GM12878 (cell line): ENCODE data around the gene MAML3.

ENCODE experiments used
- EGR1 ChIP-seq, 2 experiments: IDR thresholded peaks; 1 replicate in 1 of 2; 2 replicates in 1 of 2; pipeline ENCODE4 v1.6.1; 2011 to 2012; ENCODE audit warnings: low read depth in 2 of 2, low read length in 2 of 2, borderline replicate concordance in 1 of 2, mild to moderate bottlenecking in 1 of 2, moderate library complexity in 1 of 2
- GABPA ChIP-seq: IDR thresholded peaks from 2 replicates; pipeline ENCODE4 v1.6.1; 2014; ENCODE audit warnings: antibody characterized with exemption, low read depth, mild to moderate bottlenecking, inconsistent platforms
- POLR2A ChIP-seq: IDR thresholded peaks from 2 replicates; pipeline ENCODE4 v1.6.1; 2011; ENCODE audit warnings: low read depth, mild to moderate bottlenecking, low read length
- TF ChIP-seq, protein P1 (sequence below), 3 experiments: IDR thresholded peaks in 2 of 3; conservative IDR thresholded peaks in 1 of 3; 2 replicates each; pipeline ENCODE4 v1.5.1; 2011; ENCODE audit warnings: low read depth in 3 of 3, low read length in 3 of 3, mild to moderate bottlenecking in 3 of 3, control low read depth in 2 of 3, moderate library complexity in 2 of 3, inconsistent platforms in 1 of 3, mixed read lengths in 1 of 3; ENCODE audit not compliant: control insufficient read depth in 2 of 3, insufficient read depth in 1 of 3; ENCODE audit errors: extremely low read depth in 1 of 3

DNA sequence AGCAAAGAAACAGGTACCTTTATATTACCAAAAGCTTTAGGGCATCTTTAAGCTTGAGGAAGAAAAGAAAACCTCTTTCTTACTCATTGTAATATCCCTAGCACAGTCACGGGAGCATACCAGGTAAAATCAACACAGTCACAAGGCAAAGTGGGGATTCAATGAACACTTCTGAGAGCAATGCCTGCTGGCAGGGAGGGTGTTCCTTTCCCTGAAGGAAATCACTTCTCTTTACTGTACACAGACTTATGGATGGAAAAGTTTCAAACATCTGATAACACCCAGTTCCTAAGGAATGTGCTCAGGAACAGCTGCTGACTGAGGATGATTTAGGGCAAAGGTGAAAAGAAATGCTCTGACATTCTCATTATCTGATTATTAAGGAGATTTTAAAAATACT, 94.8 kb downstream of the MAML3 start:
- TF ChIP-seq GABPA, result no peak
- no peak for TF ChIP-seq EGR1 (IDR thresholded peaks at IDR 0.05; ENCODE audit: borderline replicate concordance in 1 of 2, low read depth in 2 of 2, low read length in 2 of 2)
- TF ChIP-seq, protein P1, sequence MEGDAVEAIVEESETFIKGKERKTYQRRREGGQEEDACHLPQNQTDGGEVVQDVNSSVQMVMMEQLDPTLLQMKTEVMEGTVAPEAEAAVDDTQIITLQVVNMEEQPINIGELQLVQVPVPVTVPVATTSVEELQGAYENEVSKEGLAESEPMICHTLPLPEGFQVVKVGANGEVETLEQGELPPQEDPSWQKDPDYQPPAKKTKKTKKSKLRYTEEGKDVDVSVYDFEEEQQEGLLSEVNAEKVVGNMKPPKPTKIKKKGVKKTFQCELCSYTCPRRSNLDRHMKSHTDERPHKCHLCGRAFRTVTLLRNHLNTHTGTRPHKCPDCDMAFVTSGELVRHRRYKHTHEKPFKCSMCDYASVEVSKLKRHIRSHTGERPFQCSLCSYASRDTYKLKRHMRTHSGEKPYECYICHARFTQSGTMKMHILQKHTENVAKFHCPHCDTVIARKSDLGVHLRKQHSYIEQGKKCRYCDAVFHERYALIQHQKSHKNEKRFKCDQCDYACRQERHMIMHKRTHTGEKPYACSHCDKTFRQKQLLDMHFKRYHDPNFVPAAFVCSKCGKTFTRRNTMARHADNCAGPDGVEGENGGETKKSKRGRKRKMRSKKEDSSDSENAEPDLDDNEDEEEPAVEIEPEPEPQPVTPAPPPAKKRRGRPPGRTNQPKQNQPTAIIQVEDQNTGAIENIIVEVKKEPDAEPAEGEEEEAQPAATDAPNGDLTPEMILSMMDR (IDR thresholded peaks at IDR 0.05 in 2 of 3, conservative IDR thresholded peaks at IDR 0.05 in 1 of 3; ENCODE audit: control insufficient read depth in 2 of 3, extremely low read depth in 1 of 3, insufficient read depth in 1 of 3, low read depth in 3 of 3, low read length in 3 of 3), result no peak
- no peak for TF ChIP-seq POLR2A
